ENCODE measurements around the gene FLCN.

FLCN gene

GRCh38 chr17:17182598-17183136, 54.3 kb downstream of the FLCN start:
- TF ChIP-seq CTCF (conservative IDR thresholded peaks at IDR 0.05; ENCODE audit: low read depth), result no peak
- peak overlapping the region; percentile 32 for H3K27ac ChIP-seq
- CTCF ChIA-PET, result interaction anchor here (0.6 kb wide), 1 partner anchor 41 kb away, joined by 3 read pairs; no protein-coding TSS in a partner anchor
- no peak for DNase-seq (ENCODE audit: low spot score)
- POLR2A ChIA-PET (ENCODE audit: low non-redundant PET), result no interaction called here

GRCh38 chr17:17181666-17182597, 55.0 kb downstream of the FLCN start:
- H3K27ac ChIP-seq, result peak overlapping the region; percentile 32
- CTCF ChIA-PET, result no interaction called here
- POLR2A ChIA-PET (ENCODE audit: low non-redundant PET), result no interaction called here
- DNase-seq (ENCODE audit: low spot score), result no peak
- TF ChIP-seq CTCF (conservative IDR thresholded peaks at IDR 0.05; ENCODE audit: low read depth), result no peak

- H3K27ac ChIP-seq, result peak overlapping the region; percentile 13; the same call in 1 of the 2 replicates
- no peak for TF ChIP-seq CTCF (conservative IDR thresholded peaks at IDR 0.05; ENCODE audit: low read depth)
- CTCF ChIA-PET, result no interaction called here
- no peak for DNase-seq (ENCODE audit: low spot score)
- POLR2A ChIA-PET (ENCODE audit: low non-redundant PET), result no interaction called here
These were observed 56.0 kb downstream of the FLCN start for GRCh38 chr17:17180741-17181525.

- POLR2A ChIA-PET (ENCODE audit: low non-redundant PET), result no interaction called here
- TF ChIP-seq CTCF (conservative IDR thresholded peaks at IDR 0.05; ENCODE audit: low read depth), result no peak
- CTCF ChIA-PET, result no interaction called here
- H3K27ac ChIP-seq, result peak overlapping the region; percentile 13; the same call in 1 of the 2 replicates
- DNase-seq (ENCODE audit: low spot score), result no peak
These were observed 56.8 kb downstream of the FLCN start for GRCh38 chr17:17180141-17180603.

- no peak for TF ChIP-seq CTCF (conservative IDR thresholded peaks at IDR 0.05; ENCODE audit: low read depth)
- CTCF ChIA-PET, result no interaction called here
- POLR2A ChIA-PET (ENCODE audit: low non-redundant PET), result no interaction called here
- no peak overlapping the region for H3K27ac ChIP-seq
- DNase-seq (ENCODE audit: low spot score), result no peak
These were observed 57.6 kb downstream of the FLCN start for GRCh38 chr17:17179371-17179827.

GRCh38 chr17:17177176-17177575, 59.8 kb downstream of the FLCN start:
- DNase-seq (ENCODE audit: low spot score), result no peak
- H3K27ac ChIP-seq, result peak overlapping the region; percentile 88
- ChIA-PET POLR2A (ENCODE audit: low non-redundant PET) (no interaction called here), CTCF (interaction anchor here (0.6 to 0.7 kb wide), 2 partner anchors 156 to 813 kb away, joined by 3 read pairs; no protein-coding TSS in a partner anchor)
- no peak for TF ChIP-seq CTCF (conservative IDR thresholded peaks at IDR 0.05; ENCODE audit: low read depth)
